ENCODE results near the gene SGIP1.
"Not testable (repeated sequence)": the region's sequence is repeated elsewhere in the genome, so short reads cannot be mapped to it uniquely, and the experiment has no call there.

Gene SGIP1

DNA sequence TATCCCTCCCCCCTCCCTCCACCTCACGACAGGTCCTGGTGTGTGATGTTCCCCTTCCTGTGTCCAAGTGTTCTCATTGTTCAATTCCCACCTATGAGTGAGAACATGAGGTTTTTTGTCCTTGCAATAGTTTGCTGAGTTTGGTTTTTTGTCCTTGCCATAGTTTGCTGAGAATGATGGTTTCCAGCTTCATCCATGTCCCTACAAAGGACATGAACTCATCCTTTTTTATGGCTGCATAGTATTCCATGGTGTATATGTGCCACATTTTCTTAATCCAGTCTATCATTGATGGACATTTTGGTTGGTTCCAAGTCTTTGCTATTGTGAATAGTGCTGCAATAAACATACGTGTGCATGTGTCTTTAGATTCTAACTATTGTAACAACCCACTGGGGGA, 261.9 kb downstream of the SGIP1 start:
- not testable (repeated sequence) for H3K4me1 ChIP-seq (ENCODE audit: control insufficient read depth in 2 of 2, insufficient read depth in 1 of 2, low read depth in 1 of 2, low read length in 2 of 2); H3K27me3 ChIP-seq (ENCODE audit: control insufficient read depth in 3 of 3, insufficient read depth in 3 of 3, low read depth in 1 of 3, low read length in 3 of 3); H4K91ac ChIP-seq (ENCODE audit: low read depth, low read length, poor library complexity); H3K23ac ChIP-seq (ENCODE audit: low read depth, low read length, poor library complexity); H3K36me3 ChIP-seq (replicated peaks in 1 of 2; ENCODE audit: control insufficient read depth in 2 of 2, insufficient read depth in 2 of 2, low read length in 2 of 2); H2BK15ac ChIP-seq (ENCODE audit: low read length); H2AK5ac ChIP-seq (ENCODE audit: low read depth, low read length); H2BK120ac ChIP-seq (ENCODE audit: low read depth, low read length); H2BK5ac ChIP-seq (ENCODE audit: low read length); H3K4me3 ChIP-seq (ENCODE audit: low read length in 2 of 2); DNase-seq (ENCODE audit: low spot score); H3K9me3 ChIP-seq (replicated peaks in 1 of 2; ENCODE audit: control insufficient read depth in 2 of 2, insufficient read depth in 1 of 2, low read depth in 1 of 2, low read length in 2 of 2); H3K9ac ChIP-seq (ENCODE audit: low read depth, low read length, poor library complexity); H3K4me2 ChIP-seq (ENCODE audit: insufficient read depth, low read length, poor library complexity, severe bottlenecking); H3K79me1 ChIP-seq (ENCODE audit: low read depth, low read length); H2BK12ac ChIP-seq (ENCODE audit: low read length); H3K18ac ChIP-seq (ENCODE audit: low read length); H2AFZ ChIP-seq (ENCODE audit: low read length); H3K27ac ChIP-seq (replicated peaks; ENCODE audit: low read length); H3K14ac ChIP-seq (ENCODE audit: low read length); H3K4ac ChIP-seq (ENCODE audit: low read length); H4K8ac ChIP-seq (ENCODE audit: low read depth, low read length)
- WGBS, 2 donors (ENCODE audit: extremely low coverage in 2 of 2, insufficient read length in 2 of 2, insufficient replicate concordance in 1 of 2): no CpG with 5 or more reads among the region's 2 CpGs

Small RNA genes lying within 50 kb of the gene (small RNA-seq; reads per million reads assigned to genes)
- 29.6 reads per million, percentile 87 among the genes with 10 or more reads in this experiment for gene MIR3117 (ENCODE audit: insufficient read depth)
